Upper lobe of left lung (tissue), 6 donors: ENCODE results near the gene PPP2R3B. TPM values are rescaled to one million over a fixed set of nuclear protein-coding genes. Genes with fewer than 3 reads are reported as not detected.
"Not testable (repeated sequence)": the region's sequence is repeated elsewhere in the genome, so short reads cannot be mapped to it uniquely, and the experiment has no call there.

Source experiments
- ATAC-seq, 2 donors: fragments of 200-7000 bp; cut with Tn5 transposase; one replicate each; pipeline ENCODE4 v1.9.1; 2022; ENCODE audit warnings: mild to moderate bottlenecking in 2 of 2, moderate library complexity in 2 of 2; ENCODE audit not compliant: low FRiP score in 2 of 2
- DNase-seq, 2 donors: peaks; one replicate each; pipeline ENCODE4 v3.0.0-alpha.2; 2019 to 2020
- H3K27ac ChIP-seq, 4 donors: fragments of 200-600 bp; sonication (generic); one replicate each; pipeline ENCODE4 v1.5.1; 2016 to 2019
- H3K27me3 ChIP-seq, 4 donors: fragments of 200-600 bp; sonication (generic); one replicate each; pipeline ENCODE4 v1.5.1; 2017 to 2019
- H3K36me3 ChIP-seq, 4 donors: fragments of 200-600 bp; sonication (generic); one replicate each; pipeline ENCODE4 v1.5.1; 2016 to 2019
- H3K4me1 ChIP-seq, 4 donors: fragments of 200-600 bp; sonication (generic); one replicate each; pipeline ENCODE4 v1.5.1; 2018 to 2019
- H3K4me3 ChIP-seq, 4 donors: fragments of 200-600 bp; sonication (generic); one replicate each; pipeline ENCODE4 v1.5.1; 2017 to 2019; ENCODE audit warnings: mild to moderate bottlenecking in 2 of 4, moderate library complexity in 1 of 4
- H3K9me3 ChIP-seq, 4 donors: fragments of 200-600 bp; sonication (generic); one replicate each; pipeline ENCODE4 v1.5.1; 2018 to 2019
- CTCF ChIP-seq, 6 experiments: fragments of 450-650 bp in 4 of 6; fragments of 200-600 bp in 2 of 6; sonication (generic) in 2 of 6; IDR thresholded peaks; one replicate each; pipeline ENCODE4 v1.5.1; 2016 to 2019; ENCODE audit warnings: antibody characterized with exemption in 6 of 6
- EP300 ChIP-seq, 4 donors: sonication (generic); formaldehyde crosslinking; IDR thresholded peaks; one replicate each; pipeline ENCODE4 v1.5.1; 2017; ENCODE audit warnings: antibody characterized with exemption in 4 of 4, control low read depth in 2 of 4
- POLR2A ChIP-seq, 4 donors: fragments of 450-650 bp; IDR thresholded peaks; one replicate each; pipeline ENCODE4 v1.5.1; 2016 to 2017; ENCODE audit warnings: antibody characterized with exemption in 4 of 4, mild to moderate bottlenecking in 2 of 4
- POLR2AphosphoS5 ChIP-seq, 2 donors: sonication (generic); formaldehyde crosslinking; IDR thresholded peaks; one replicate each; pipeline ENCODE4 v1.5.1; 2017; ENCODE audit warnings: antibody characterized with exemption in 2 of 2
- WGBS, 2 donors: methylation state at CpG; one replicate each; pipeline ENCODE4 v1.1.5; 2017 to 2018; 5-methylcytosine and 5-hydroxymethylcytosine counted together
- total RNA-seq, 6 donors: library from RNA; depleted of rRNA in 4 of 6; stranded (reverse); fragments of >200 nt in 4 of 6; gene quantifications; one replicate each; pipeline versions ENCODE4 v1.1.0 to v1.2.1, GENCODE V29; 2016 to 2021
- donor health status: DM: no; HTN: no; CAD: no; lungs with moderate emphysema.
- donor health status: DM: no; HTN: yes; CAD: no; lungs with severe emphysema.

Gene PPP2R3B
- total RNA-seq, 6 donors from 2014 or later = 8.7 to 72.3 (median 15.1) TPM

GRCh38 chrX:329291-329910, 57.3 kb downstream of the PPP2R3B start:
- WGBS, 2 donors = 95% methylated on average over 14 of the region's 23 CpGs; no CpG with 5 or more reads in 1 of the 2 donors
- Histone ChIP-seq H3K4me3 (no peak overlapping the region), H3K36me3 (peaks cover 0 to 17% (median 4%) of the 10 kb centered on the region in 4 donors), H3K27ac (no peak overlapping the region), H3K27me3 (peaks cover 0 to 15% (median 5%) of the 10 kb centered on the region in 4 donors), H3K9me3 (no peaks in the 10 kb centered on the region), H3K4me1 (peaks cover 7 to 14% (median 8%) of the 10 kb centered on the region in 4 donors)
- ATAC-seq = no peak
- peak in 1 of 2 donors; percentile 37 for DNase-seq
- TF ChIP-seq CTCF (IDR thresholded peaks at IDR 0.05) (no peak), EP300 (IDR thresholded peaks at IDR 0.05) (no peak), POLR2A (IDR thresholded peaks at IDR 0.05) (no peak), POLR2AphosphoS5 (IDR thresholded peaks at IDR 0.05) (no peak)

GRCh38 chrX:327660-328126, 59.0 kb downstream of the PPP2R3B start:
- Histone ChIP-seq H3K27ac (no peak overlapping the region), H3K4me1 (peaks cover 9 to 19% (median 14%) of the 10 kb centered on the region in 4 donors), H3K4me3 (no peak overlapping the region), H3K27me3 (peaks cover 0 to 15% (median 5%) of the 10 kb centered on the region in 4 donors), H3K36me3 (peaks cover 0 to 2% (median 0%) of the 10 kb centered on the region in 4 donors), H3K9me3 (no peaks in the 10 kb centered on the region)
- ATAC-seq = no peak
- WGBS, 2 donors = 85 to 91% methylated on average over 7 to 28 of the region's 33 CpGs
- peak in 1 of 2 donors; percentile 80 for DNase-seq
- TF ChIP-seq POLR2AphosphoS5 (IDR thresholded peaks at IDR 0.05) = no peak
- TF ChIP-seq POLR2A (IDR thresholded peaks at IDR 0.05) = no peak
- no peak for TF ChIP-seq CTCF (IDR thresholded peaks at IDR 0.05)
- no peak for TF ChIP-seq EP300 (IDR thresholded peaks at IDR 0.05)

GRCh38 chrX:324664-325063, 62.0 kb downstream of the PPP2R3B start:
- not testable (repeated sequence) for ATAC-seq

DNA sequence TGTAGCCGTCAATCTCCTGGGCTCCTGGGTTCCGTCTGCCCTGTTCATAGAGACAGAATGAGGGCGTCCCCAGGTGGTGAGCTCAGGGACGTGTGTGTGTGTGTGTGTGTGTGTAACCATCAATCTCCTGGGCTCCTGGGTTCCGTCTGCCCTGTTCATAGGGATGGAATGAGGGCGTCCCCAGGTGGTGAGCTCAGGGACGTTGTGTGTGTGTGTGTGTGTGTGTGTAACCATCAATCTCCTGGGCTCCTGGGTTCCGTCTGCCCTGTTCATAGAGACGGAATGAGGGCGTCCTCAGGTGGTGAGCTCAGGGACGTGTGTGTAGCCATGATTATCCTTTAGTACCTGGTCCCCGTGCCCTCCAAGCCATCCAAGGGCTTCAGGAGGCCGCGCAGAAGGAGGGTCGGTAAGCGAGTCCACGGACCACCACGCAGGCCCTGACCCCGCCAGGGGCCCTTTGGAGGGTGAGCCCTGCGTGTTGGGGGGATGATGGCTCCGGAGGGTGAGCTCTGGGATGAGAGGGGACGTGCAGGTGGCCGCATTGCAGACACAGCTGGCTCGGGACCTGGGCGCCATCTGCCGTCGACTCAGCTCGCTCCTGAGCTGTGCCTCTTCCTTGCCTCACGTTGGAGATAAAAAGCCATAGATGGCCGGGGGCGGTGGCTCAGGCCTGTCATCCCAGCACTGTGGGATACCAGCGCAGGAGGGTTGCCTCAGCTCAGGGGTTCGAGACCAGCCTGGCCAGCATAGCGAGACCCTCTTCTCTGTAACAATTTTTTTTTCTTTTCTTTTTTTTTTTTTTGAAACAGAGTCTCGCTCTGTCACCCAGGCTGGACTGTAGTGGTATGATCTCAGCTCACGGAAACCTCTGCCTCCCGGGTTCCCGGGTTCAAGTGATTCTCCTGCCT, 62.7 kb downstream of the PPP2R3B start:
- Histone ChIP-seq H3K36me3 (no peaks in the 10 kb centered on the region), H3K4me3 (no peak overlapping the region), H3K27ac (no peak overlapping the region), H3K27me3 (no peaks in the 10 kb centered on the region), H3K4me1 (peaks cover 14 to 25% (median 19%) of the 10 kb centered on the region in 4 donors), H3K9me3 (no peaks in the 10 kb centered on the region)
- TF ChIP-seq POLR2A (IDR thresholded peaks at IDR 0.05) = no peak
- no peak for TF ChIP-seq CTCF (IDR thresholded peaks at IDR 0.05)
- DNase-seq = peak; percentile 58 to 71
- peak; percentile 9 to 30 for ATAC-seq
- whole genome bisulfite sequencing, 2 donors = 43 to 71% methylated on average over 19 to 32 of the region's 38 CpGs

More at GRCh38 chrX:324664-325063, 62.0 kb downstream of the PPP2R3B start:
- DNase-seq = peak; percentile 20 to 42
- H3K9me3 ChIP-seq, H3K27ac ChIP-seq, H3K27me3 ChIP-seq, H3K36me3 ChIP-seq, H3K4me3 ChIP-seq: not testable (repeated sequence)
- H3K4me1 ChIP-seq = peaks cover 13 to 22% (median 17%) of the 10 kb centered on the region in 4 donors
- WGBS, 2 donors = 64 to 76% methylated on average over 14 of the region's 14 CpGs

DNA sequence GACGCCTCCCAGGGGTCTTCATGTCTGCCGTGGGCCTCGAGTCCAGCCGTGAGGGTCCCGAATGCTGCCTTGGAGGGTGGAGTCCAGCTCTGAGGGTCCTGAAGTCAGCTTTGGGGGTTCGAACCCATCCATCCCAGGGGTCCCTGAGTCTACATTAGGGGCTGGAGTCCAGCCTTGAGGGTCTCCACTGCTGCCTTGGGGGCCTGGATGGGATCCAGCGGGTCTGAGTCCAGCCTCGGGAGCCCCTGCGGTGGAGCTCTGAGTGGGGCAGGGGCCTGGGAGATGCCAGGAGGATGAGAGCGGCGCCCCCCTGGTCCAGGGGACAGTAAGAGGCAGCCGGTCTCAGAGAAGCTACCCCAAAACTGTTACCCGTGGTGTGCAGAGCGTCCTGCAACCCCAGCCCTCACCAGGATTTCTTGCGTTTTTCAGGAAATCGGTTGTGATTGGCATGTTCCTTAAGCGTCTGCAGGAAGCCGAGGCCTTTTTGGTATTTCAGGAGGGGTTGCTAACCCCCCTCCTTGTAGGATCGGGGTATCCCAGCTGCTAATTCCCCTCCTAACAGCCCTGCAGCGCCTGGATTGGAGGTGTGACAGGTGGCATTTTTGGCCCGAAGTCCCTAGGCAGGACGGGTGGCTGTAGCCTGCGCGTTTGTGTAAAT, 66.5 kb downstream of the PPP2R3B start:
- H3K4me3 ChIP-seq = peak overlapping the region; percentile 91 to 99 (median 95)
- DNase-seq (peak in 1 of 2 donors; percentile 20), ATAC-seq (no peak)
- TF ChIP-seq POLR2AphosphoS5 (IDR thresholded peaks at IDR 0.05) = no peak
- no peak for TF ChIP-seq CTCF (IDR thresholded peaks at IDR 0.05)
- no peak for TF ChIP-seq EP300 (IDR thresholded peaks at IDR 0.05)
- TF ChIP-seq POLR2A (IDR thresholded peaks at IDR 0.05) = no peak
- peaks cover 14 to 40% (median 19%) of the 10 kb centered on the region in 4 donors for H3K4me1 ChIP-seq
- peaks cover 0 to 7% (median 4%) of the 10 kb centered on the region in 4 donors for H3K36me3 ChIP-seq
- H3K9me3 ChIP-seq = no peaks in the 10 kb centered on the region
- 4 to 7% methylated on average over 18 to 19 of the region's 24 CpGs for WGBS, 2 donors
- no peaks in the 10 kb centered on the region for H3K27me3 ChIP-seq
- H3K27ac ChIP-seq = peak overlapping the region in 2 of 4 donors; percentile 90 to 97
